ENCODE measurements around the gene KRTAP6-2. TPM values are rescaled to one million over a fixed set of nuclear protein-coding genes. Genes with fewer than 3 reads are reported as not detected.

Gene KRTAP6-2
- total and polyA plus RNA-seq, 12 donors = not detected

- Histone ChIP-seq H3K4me1 (no peaks in the 10 kb centered on the region), H3K4me3 (no peak within 1 kb of the TSS), H3K9me3 (peaks cover 0 to 6% (median 0%) of the 10 kb centered on the region in 11 donors), H3K36me3 (no peaks in the 10 kb centered on the region), H3K27me3 (no peaks in the 10 kb centered on the region), H3K27ac (no peak within 1 kb of the TSS)
- WGBS, 2 donors = 91 to 92% methylated on average over 1 of the region's 1 CpG
- ATAC-seq (no peak), DNase-seq (no peak)
- TF ChIP-seq CTCF (IDR thresholded peaks at IDR 0.05) = no peak
- intact Hi-C loops (cut with DNase I) = no loop called here
These were observed 36.2 kb upstream of the KRTAP6-2 start, which contains the start of gene KRTAP20-2 for GRCh38 chr21:30634906-30635305. KRTAP20-2 (plus strand) TSS chr21:30635206; CDS start chr21:30635264, 58 bp downstream.

GRCh38 chr21:30629200-30629599, 30.5 kb upstream of the KRTAP6-2 start:
- Histone ChIP-seq H3K9me3 (peaks cover 0 to 11% (median 0%) of the 10 kb centered on the region in 11 donors), H3K4me3 (no peak overlapping the region), H3K27ac (no peak overlapping the region), H3K36me3 (no peaks in the 10 kb centered on the region), H3K4me1 (no peaks in the 10 kb centered on the region), H3K27me3 (no peaks in the 10 kb centered on the region)
- WGBS, 2 donors = 18 to 26% methylated on average over 1 of the region's 1 CpG
- DNase-seq = no peak
- no peak for TF ChIP-seq CTCF (IDR thresholded peaks at IDR 0.05)
- ATAC-seq = no peak
- intact Hi-C loops (cut with DNase I) = no loop called here

DNA sequence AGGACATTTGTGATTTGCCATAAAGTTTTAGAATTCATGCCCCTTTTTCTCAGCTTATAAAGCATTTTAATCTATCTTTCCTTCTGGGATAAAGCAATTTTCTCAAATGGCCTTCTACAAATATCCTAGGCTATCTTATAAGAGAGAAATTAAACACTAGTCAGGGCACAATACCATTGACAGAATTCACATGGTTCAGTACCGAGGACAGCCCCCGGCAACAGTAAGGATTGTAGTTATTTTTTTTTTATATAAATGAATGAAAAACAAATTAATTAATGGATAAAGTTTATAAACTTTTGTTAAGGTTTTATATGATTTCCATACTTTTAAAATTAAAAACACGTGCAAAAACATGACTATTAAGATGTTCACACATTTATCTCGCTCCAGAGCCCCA, 29.4 kb upstream of the KRTAP6-2 start:
- DNase-seq (no peak), ATAC-seq (no peak)
- H3K36me3 ChIP-seq = no peaks in the 10 kb centered on the region
- intact Hi-C loops (cut with DNase I) = no loop called here
- no peaks in the 10 kb centered on the region for H3K27me3 ChIP-seq
- H3K4me3 ChIP-seq = no peak overlapping the region
- WGBS, 2 donors = 80 to 85% methylated on average over 4 of the region's 4 CpGs
- peaks cover 0 to 11% (median 0%) of the 10 kb centered on the region in 11 donors for H3K9me3 ChIP-seq
- no peak for TF ChIP-seq CTCF (IDR thresholded peaks at IDR 0.05)
- H3K27ac ChIP-seq = no peak overlapping the region
- no peaks in the 10 kb centered on the region for H3K4me1 ChIP-seq

- H3K9me3 ChIP-seq = peaks cover 0 to 11% (median 0%) of the 10 kb centered on the region in 11 donors
- WGBS, 2 donors = 70 to 78% methylated on average over 4 of the region's 4 CpGs
- H3K27ac ChIP-seq = no peak overlapping the region
- no peaks in the 10 kb centered on the region for H3K4me1 ChIP-seq
- DNase-seq (no peak), ATAC-seq (no peak)
- H3K4me3 ChIP-seq = no peak overlapping the region
- no peaks in the 10 kb centered on the region for H3K36me3 ChIP-seq
- TF ChIP-seq CTCF (IDR thresholded peaks at IDR 0.05) = no peak
- intact Hi-C loops (cut with DNase I) = no loop called here
- no peaks in the 10 kb centered on the region for H3K27me3 ChIP-seq
These were observed 26.9 kb upstream of the KRTAP6-2 start for GRCh38 chr21:30625449-30626165.

All from heart right ventricle (tissue), 16 donors.